Ishikawa (cell line): ENCODE results near the gene NXF3.

Experiments
- CEBPB ChIP-seq: IDR thresholded peaks from 2 replicates; pipeline ENCODE4 v1.6.1; 2012
- CREB1 ChIP-seq: IDR thresholded peaks from 2 replicates; pipeline ENCODE4 v1.6.1; 2012; ENCODE audit warnings: low read depth
- EGR1 ChIP-seq: IDR thresholded peaks from 2 replicates; pipeline ENCODE4 v1.6.1; 2012
- EP300 ChIP-seq: IDR thresholded peaks from 2 replicates; pipeline ENCODE4 v1.6.1; 2012; ENCODE audit warnings: borderline replicate concordance
- FOXM1 ChIP-seq: IDR thresholded peaks from 2 replicates; pipeline ENCODE4 v1.6.1; 2012; ENCODE audit warnings: low read depth, borderline replicate concordance
- NFIC ChIP-seq: IDR thresholded peaks from 2 replicates; pipeline ENCODE4 v1.6.1; 2012
- TAF1 ChIP-seq: IDR thresholded peaks from 2 replicates; pipeline ENCODE4 v1.6.1; 2012; ENCODE audit warnings: low read depth, mild to moderate bottlenecking
- TCF12 ChIP-seq: IDR thresholded peaks from 2 replicates; pipeline ENCODE4 v1.6.1; 2012; ENCODE audit warnings: low read depth
- TEAD4 ChIP-seq: IDR thresholded peaks from 2 replicates; pipeline ENCODE4 v1.6.1; 2012
- YY1 ChIP-seq: IDR thresholded peaks from 2 replicates; pipeline ENCODE4 v1.6.1; 2012; ENCODE audit warnings: low read depth
- ZBTB7A ChIP-seq: IDR thresholded peaks from 2 replicates; pipeline ENCODE4 v1.6.1; 2012; ENCODE audit warnings: low read depth
- TF ChIP-seq, protein P1 (sequence below): IDR thresholded peaks from 2 replicates; pipeline ENCODE4 v1.6.1; 2012; ENCODE audit warnings: low read depth, mild to moderate bottlenecking
- TF ChIP-seq, protein P2 (sequence below): IDR thresholded peaks from 2 replicates; pipeline ENCODE4 v1.6.1; 2012

DNA sequence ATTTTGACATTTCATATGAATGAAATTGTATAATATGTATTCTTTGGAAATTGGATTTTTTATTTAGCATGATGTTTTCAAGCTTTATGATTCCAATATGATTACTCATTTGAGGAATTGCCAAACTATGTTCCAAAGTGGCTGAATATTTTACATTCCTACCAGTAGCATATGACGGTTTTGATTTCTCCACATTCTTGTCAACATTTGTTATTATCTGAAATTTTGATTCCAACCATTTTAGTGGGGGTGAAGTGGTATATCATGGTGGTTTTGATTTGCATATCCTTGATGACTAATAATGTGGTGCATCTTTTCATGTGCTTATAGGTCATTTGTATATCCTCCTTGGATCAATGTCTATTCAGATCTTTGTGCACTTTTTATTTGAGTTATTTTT, 26.3 kb downstream of the NXF3 start:
- TF ChIP-seq FOXM1 (no peak), TAF1 (no peak), TCF12 (no peak), ZBTB7A (no peak), TEAD4 (no peak), EGR1 (no peak), YY1 (no peak), CEBPB (no peak), CREB1 (no peak), EP300 (no peak), NFIC (no peak)
- TF ChIP-seq, protein P1, sequence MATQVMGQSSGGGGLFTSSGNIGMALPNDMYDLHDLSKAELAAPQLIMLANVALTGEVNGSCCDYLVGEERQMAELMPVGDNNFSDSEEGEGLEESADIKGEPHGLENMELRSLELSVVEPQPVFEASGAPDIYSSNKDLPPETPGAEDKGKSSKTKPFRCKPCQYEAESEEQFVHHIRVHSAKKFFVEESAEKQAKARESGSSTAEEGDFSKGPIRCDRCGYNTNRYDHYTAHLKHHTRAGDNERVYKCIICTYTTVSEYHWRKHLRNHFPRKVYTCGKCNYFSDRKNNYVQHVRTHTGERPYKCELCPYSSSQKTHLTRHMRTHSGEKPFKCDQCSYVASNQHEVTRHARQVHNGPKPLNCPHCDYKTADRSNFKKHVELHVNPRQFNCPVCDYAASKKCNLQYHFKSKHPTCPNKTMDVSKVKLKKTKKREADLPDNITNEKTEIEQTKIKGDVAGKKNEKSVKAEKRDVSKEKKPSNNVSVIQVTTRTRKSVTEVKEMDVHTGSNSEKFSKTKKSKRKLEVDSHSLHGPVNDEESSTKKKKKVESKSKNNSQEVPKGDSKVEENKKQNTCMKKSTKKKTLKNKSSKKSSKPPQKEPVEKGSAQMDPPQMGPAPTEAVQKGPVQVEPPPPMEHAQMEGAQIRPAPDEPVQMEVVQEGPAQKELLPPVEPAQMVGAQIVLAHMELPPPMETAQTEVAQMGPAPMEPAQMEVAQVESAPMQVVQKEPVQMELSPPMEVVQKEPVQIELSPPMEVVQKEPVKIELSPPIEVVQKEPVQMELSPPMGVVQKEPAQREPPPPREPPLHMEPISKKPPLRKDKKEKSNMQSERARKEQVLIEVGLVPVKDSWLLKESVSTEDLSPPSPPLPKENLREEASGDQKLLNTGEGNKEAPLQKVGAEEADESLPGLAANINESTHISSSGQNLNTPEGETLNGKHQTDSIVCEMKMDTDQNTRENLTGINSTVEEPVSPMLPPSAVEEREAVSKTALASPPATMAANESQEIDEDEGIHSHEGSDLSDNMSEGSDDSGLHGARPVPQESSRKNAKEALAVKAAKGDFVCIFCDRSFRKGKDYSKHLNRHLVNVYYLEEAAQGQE = no peak
- TF ChIP-seq, protein P2, sequence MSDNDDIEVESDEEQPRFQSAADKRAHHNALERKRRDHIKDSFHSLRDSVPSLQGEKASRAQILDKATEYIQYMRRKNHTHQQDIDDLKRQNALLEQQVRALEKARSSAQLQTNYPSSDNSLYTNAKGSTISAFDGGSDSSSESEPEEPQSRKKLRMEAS = no peak
